NCI-H524 treated with DMSO at 0.1 percent for 48 hours (cell line): Measurements from ENCODE around the gene NME2.
"Not testable (repeated sequence)": the region's sequence is repeated elsewhere in the genome, so short reads cannot be mapped to it uniquely, and the experiment has no call there.

ENCODE experiments used
- DNase-seq: peaks from one replicate; lab custom pipeline; 2025; lab: John Stamatoyannopoulos, UW

NME2 gene

GRCh38 chr17:51153210-51154072 lies 12.8 kb upstream of the NME2 start, which contains the start of gene NME1:
Gene NME1, plus strand, starts transcription at chr17:51153559. Its CDS starts 2,096 bp downstream, at chr17:51155655.
- DNase-seq, result peak; percentile 99

GRCh38 chr17:51154176-51154575 lies 12.0 kb upstream of the NME2 start:
- DNase-seq, result no peak

- no peak for DNase-seq
Measured at GRCh38 chr17:51155416-51155815, 10.8 kb upstream of the NME2 start.

- DNase-seq, result no peak
Measured at GRCh38 chr17:51159604-51160003, 6.6 kb upstream of the NME2 start.

- DNase-seq, result no peak
Measured at GRCh38 chr17:51161541-51161940, 4.7 kb upstream of the NME2 start.

GRCh38 chr17:51164911-51165679 lies 1.1 kb upstream of the NME2 start:
- DNase-seq, result peak; percentile 57

GRCh38 chr17:51165680-51166197 lies 472 bp upstream of the NME2 start:
- DNase-seq, result peak; percentile 73

- DNase-seq, result no peak
Measured at GRCh38 chr17:51166987-51167931, 1.0 kb downstream of the NME2 start.

GRCh38 chr17:51169340-51169739 lies 3.1 kb downstream of the NME2 start:
- no peak for DNase-seq

- DNase-seq, result no peak
Measured at GRCh38 chr17:51170736-51171135, 4.5 kb downstream of the NME2 start.

GRCh38 chr17:51172030-51172429 lies 5.8 kb downstream of the NME2 start:
- not testable (repeated sequence) for DNase-seq

- peak; percentile 75 for DNase-seq
Measured at GRCh38 chr17:51180486-51180885, 14.3 kb downstream of the NME2 start.

GRCh38 chr17:51184124-51184523 lies 17.9 kb downstream of the NME2 start:
- DNase-seq, result no peak

GRCh38 chr17:51185763-51186332 lies 19.6 kb downstream of the NME2 start:
- DNase-seq, result no peak

GRCh38 chr17:51188271-51188833 lies 22.1 kb downstream of the NME2 start:
- DNase-seq, result no peak

- DNase-seq, result no peak
Measured at GRCh38 chr17:51189162-51189561, 23.0 kb downstream of the NME2 start.

GRCh38 chr17:51189628-51190027 lies 23.4 kb downstream of the NME2 start:
- DNase-seq, result no peak

GRCh38 chr17:51191895-51192294 lies 25.7 kb downstream of the NME2 start:
- no peak for DNase-seq

- no peak for DNase-seq
Measured at GRCh38 chr17:51197754-51198153, 31.5 kb downstream of the NME2 start.

GRCh38 chr17:51200295-51200694 lies 34.1 kb downstream of the NME2 start:
- DNase-seq, result no peak

- no peak for DNase-seq
Measured at GRCh38 chr17:51200846-51201245, 34.6 kb downstream of the NME2 start.
